OCI-LY3 (cell line): ENCODE data around the gene KCNAB3.

ENCODE experiments used
- H2AFZ ChIP-seq: fragments of 200-600, 300-600 bp; shearing (Covaris generic); 2 replicates; pipeline ENCODE4 v1.6.0; 2014; ENCODE audit warnings: antibody characterized with exemption, low read depth, low read length
- H3K27ac ChIP-seq: fragments of 200-600, 300-600 bp; sonication (generic); 2 replicates; pipeline ENCODE4 v1.5.1; 2014; ENCODE audit warnings: mild to moderate bottlenecking, low read length, moderate library complexity, mixed read lengths
- H3K27me3 ChIP-seq: fragments of 200-600, 300-600 bp; sonication (generic); 2 replicates; pipeline ENCODE4 v1.6.1; 2014; ENCODE audit warnings: low read depth, low read length, mixed read lengths
- H3K36me3 ChIP-seq: fragments of 200-600, 300-600 bp; sonication (generic); replicated peaks from 2 replicates; pipeline ENCODE3; 2014; ENCODE audit warnings: low read depth, low read length, mixed read lengths
- H3K4me1 ChIP-seq: fragments of 300-600, 200-600 bp; sonication (generic); 2 replicates; pipeline ENCODE4 v1.6.1; 2014; ENCODE audit warnings: low read length, mixed read lengths
- H3K4me2 ChIP-seq: fragments of 200-600, 300-600 bp; sonication (generic); 2 replicates; pipeline ENCODE4 v1.6.1; 2014; ENCODE audit warnings: low read length, mixed read lengths
- H3K4me3 ChIP-seq: fragments of 300-600, 200-600 bp; sonication (generic); 2 replicates; pipeline ENCODE4 v1.5.1; 2014; ENCODE audit warnings: antibody characterized with exemption, mild to moderate bottlenecking, low read length, moderate library complexity
- H3K79me2 ChIP-seq: fragments of 300-600, 200-600 bp; shearing (Covaris generic); 2 replicates; pipeline ENCODE4 v1.6.1; 2014; ENCODE audit warnings: mild to moderate bottlenecking, low read length, mixed read lengths
- H3K9ac ChIP-seq: fragments of 300-600, 200-600 bp; shearing (Covaris generic); 2 replicates; pipeline ENCODE4 v1.6.0; 2014; ENCODE audit warnings: mild to moderate bottlenecking, low read length, moderate library complexity
- H3K9me3 ChIP-seq: fragments of 200-600, 300-600 bp; shearing (Covaris generic); 2 replicates; pipeline ENCODE4 v1.6.1; 2014; ENCODE audit warnings: low read length, mixed read lengths; ENCODE audit not compliant: insufficient read depth
- H4K20me1 ChIP-seq: fragments of 200-600, 300-600 bp; sonication (generic); 2 replicates; pipeline ENCODE4 v1.6.1; 2016; ENCODE audit warnings: low read length, mixed read lengths; ENCODE audit not compliant: insufficient read depth
- CTCF ChIP-seq: fragments of 200-600, 300-600 bp; sonication (generic); IDR thresholded peaks from 2 replicates; pipeline ENCODE4 v1.5.1; 2014; ENCODE audit warnings: antibody characterized with exemption, low read length, low read depth
- EZH2phosphoT487 ChIP-seq: fragments of 200-600 bp; shearing (Covaris generic); IDR thresholded peaks from 2 replicates; pipeline ENCODE4 v1.6.1; 2018; ENCODE audit warnings: antibody characterized with exemption, mixed run types, low read depth

Gene KCNAB3

DNA sequence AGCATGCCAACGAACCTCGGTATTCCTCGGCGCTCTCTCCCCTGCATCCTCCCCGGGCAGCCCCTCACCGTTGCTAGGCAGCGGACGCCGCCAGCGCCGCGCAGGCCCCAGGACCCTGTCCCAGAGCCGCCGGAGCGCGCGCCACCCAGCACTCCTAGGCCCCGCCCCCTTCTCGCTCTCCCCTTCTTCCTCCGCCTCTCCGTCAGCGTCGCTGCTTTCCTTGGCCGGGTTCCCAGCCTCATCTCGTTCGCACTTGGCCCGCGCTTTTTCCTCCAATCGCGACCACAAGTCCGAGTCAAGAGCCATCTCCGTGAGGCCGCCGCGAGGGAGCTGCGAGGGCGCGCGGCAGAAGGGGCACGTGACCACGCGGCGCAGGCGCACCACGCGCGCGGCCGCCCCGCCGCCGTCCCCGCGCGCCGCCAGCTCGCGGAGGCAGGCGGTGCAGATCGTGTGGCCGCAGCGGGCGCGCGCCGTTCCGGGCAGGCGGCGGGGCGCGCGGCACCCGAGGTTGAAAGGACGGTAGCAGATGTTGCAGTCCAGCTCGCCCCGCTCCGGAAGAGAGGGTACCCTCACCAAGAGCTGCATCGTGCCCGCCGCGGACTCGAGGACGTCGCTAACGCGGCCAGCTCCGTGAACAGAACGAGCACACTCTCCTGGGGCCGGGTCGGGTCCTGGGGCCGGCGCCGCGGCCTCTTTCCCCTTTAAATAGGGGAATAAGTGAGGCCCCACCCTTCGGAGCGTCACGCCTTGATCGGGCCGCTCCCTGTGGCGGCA lies 13.9 kb downstream of the KCNAB3 start, which contains the start of gene RNF227:
Gene RNF227 (minus strand): TSS at position 679 of the 774 bp plus-strand sequence. CDS start 94 bp downstream, at position 585.
- H4K20me1 ChIP-seq: no peaks in the 10 kb centered on the region
- peaks cover 2% of the 10 kb centered on the region for H3K36me3 ChIP-seq
- H3K4me3 ChIP-seq: peak within 1 kb of the TSS; percentile 97
- H3K27ac ChIP-seq: peak within 1 kb of the TSS; percentile 72
- peak within 1 kb of the TSS; percentile 91 for H2AFZ ChIP-seq
- TF ChIP-seq CTCF: no peak
- peak within 1 kb of the TSS; percentile 73 for H3K9ac ChIP-seq
- H3K79me2 ChIP-seq: no peaks in the 10 kb centered on the region
- H3K4me1 ChIP-seq: peaks cover 9% of the 10 kb centered on the region; the same call in 1 of the 2 replicates
- peak within 1 kb of the TSS; percentile 100 for H3K4me2 ChIP-seq
- H3K9me3 ChIP-seq: no peaks in the 10 kb centered on the region
- H3K27me3 ChIP-seq: no peaks in the 10 kb centered on the region

- no peaks in the 10 kb centered on the region for H3K27me3 ChIP-seq
- H3K9me3 ChIP-seq: no peaks in the 10 kb centered on the region
- TF ChIP-seq EZH2phosphoT487 (no peak), CTCF (no peak)
- H3K79me2 ChIP-seq: no peaks in the 10 kb centered on the region
- H3K9ac ChIP-seq: peak overlapping the region; percentile 73
- H3K27ac ChIP-seq: peak overlapping the region; percentile 72; the same call in 1 of the 2 replicates
- peaks cover 9% of the 10 kb centered on the region; the same call in 1 of the 2 replicates for H3K4me1 ChIP-seq
- peak overlapping the region; percentile 91 for H2AFZ ChIP-seq
- peak overlapping the region; percentile 97 for H3K4me3 ChIP-seq
- no peaks in the 10 kb centered on the region for H4K20me1 ChIP-seq
- H3K36me3 ChIP-seq: peaks cover 2% of the 10 kb centered on the region
- H3K4me2 ChIP-seq: peak overlapping the region; percentile 100
Measured at GRCh38 chr17:7915179-7915610, 14.5 kb downstream of the KCNAB3 start.

DNA sequence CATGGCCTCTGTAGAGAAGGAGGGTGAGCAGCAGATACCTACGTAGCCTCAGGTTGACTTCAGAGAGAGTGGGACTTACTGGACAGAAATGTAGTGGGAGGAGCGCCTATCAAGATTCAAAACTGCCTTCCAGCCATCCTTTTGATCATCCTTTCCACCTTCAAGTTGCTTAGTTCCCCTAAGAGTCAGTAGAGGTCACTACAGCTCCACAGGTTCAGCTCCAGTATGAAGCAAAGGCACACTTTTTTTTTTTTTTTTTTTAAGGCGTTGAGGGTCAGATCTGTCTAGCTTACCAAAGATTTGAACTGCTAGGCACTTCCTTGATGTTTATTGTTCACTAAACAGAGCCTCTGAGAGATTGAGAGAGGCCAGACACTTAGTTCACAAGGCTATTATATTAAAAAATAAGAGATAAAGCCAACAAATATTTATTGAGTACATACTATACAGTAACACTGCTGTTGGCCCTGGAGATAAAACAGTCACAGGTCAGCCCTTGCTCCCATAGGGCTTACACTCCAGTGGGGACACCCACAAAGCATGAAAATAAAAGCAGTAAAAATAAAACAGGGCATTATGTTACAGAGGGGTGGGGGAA lies 16.6 kb downstream of the KCNAB3 start:
- peak; percentile 59 for TF ChIP-seq CTCF
- TF ChIP-seq EZH2phosphoT487: no peak
- Histone ChIP-seq H4K20me1 (no peaks in the 10 kb centered on the region), H3K27ac (no peak overlapping the region), H3K27me3 (no peaks in the 10 kb centered on the region), H2AFZ (no peak overlapping the region), H3K4me1 (peaks cover 9% of the 10 kb centered on the region; the same call in 1 of the 2 replicates), H3K9ac (no peak overlapping the region), H3K9me3 (no peaks in the 10 kb centered on the region), H3K36me3 (peaks cover 2% of the 10 kb centered on the region), H3K4me3 (no peak overlapping the region), H3K79me2 (no peaks in the 10 kb centered on the region), H3K4me2 (no peak overlapping the region)

DNA sequence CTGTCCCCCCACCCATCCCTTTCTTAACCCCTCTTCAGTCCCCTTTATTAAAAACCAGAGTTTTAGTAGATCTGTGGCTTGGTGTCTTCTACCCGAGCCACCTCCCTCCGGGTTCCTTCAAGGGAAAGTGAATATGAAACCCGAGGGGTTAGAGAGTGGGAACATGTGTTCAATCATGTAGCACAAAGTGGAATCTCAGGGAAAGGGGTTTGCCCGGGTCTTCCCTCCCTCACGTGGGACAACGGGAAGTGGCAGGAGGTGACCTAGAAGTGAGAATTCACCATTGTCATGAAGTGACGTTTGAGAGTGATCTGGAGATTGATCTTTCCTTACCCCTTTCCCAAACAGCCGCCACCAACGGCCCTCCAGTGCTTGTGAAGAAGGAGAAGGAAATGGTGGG lies 18.5 kb downstream of the KCNAB3 start:
- H4K20me1 ChIP-seq: no peaks in the 10 kb centered on the region
- H3K4me1 ChIP-seq: peaks cover 8% of the 10 kb centered on the region; the same call in 1 of the 2 replicates
- no peak overlapping the region for H3K9ac ChIP-seq
- TF ChIP-seq CTCF (no peak), EZH2phosphoT487 (no peak)
- H3K27ac ChIP-seq: no peak overlapping the region
- H3K79me2 ChIP-seq: no peaks in the 10 kb centered on the region
- no peaks in the 10 kb centered on the region for H3K9me3 ChIP-seq
- H2AFZ ChIP-seq: no peak overlapping the region
- no peaks in the 10 kb centered on the region for H3K27me3 ChIP-seq
- H3K4me3 ChIP-seq: no peak overlapping the region
- no peak overlapping the region for H3K4me2 ChIP-seq
- peaks cover 2% of the 10 kb centered on the region for H3K36me3 ChIP-seq
